Left ventricle myocardium inferior (tissue), 1 donor: ENCODE results near the gene TMOD2. TPM values are rescaled to one million over a fixed set of nuclear protein-coding genes. Genes with fewer than 3 reads are reported as not detected.

Experiments
- DNase-seq: peaks from one replicate; pipeline ENCODE4 v3.0.0-alpha.2; 2020
- H3K27ac ChIP-seq: fragments of 200-600 bp; replicated peaks from 2 replicates; pipeline ENCODE4 v1.8.0; 2021
- H3K27me3 ChIP-seq: fragments of 200-600 bp; 2 replicates; pipeline ENCODE4 v1.8.0; 2021; ENCODE audit warnings: low read depth
- H3K36me3 ChIP-seq: fragments of 200-600 bp; 2 replicates; pipeline ENCODE4 v1.8.0; 2021
- H3K4me1 ChIP-seq: fragments of 200-600 bp; 2 replicates; pipeline ENCODE4 v1.8.0; 2021
- H3K4me3 ChIP-seq: fragments of 200-600 bp; 2 replicates; pipeline ENCODE4 v1.8.0; 2021; ENCODE audit warnings: mild to moderate bottlenecking, moderate library complexity
- H3K9me3 ChIP-seq: fragments of 200-600 bp; replicated peaks from 2 replicates; pipeline ENCODE4 v1.8.0; 2021
- CTCF ChIP-seq: fragments of 200-600 bp; IDR thresholded peaks from 2 replicates; pipeline ENCODE4 v1.8.0; 2021; ENCODE audit warnings: antibody characterized with exemption, mild to moderate bottlenecking, borderline replicate concordance
- intact Hi-C: fragments of 100-400 bp; cut with micrococcal nuclease; formaldehyde crosslinking; loops from one replicate; pipeline ENCODE4 v1.11.0; 2022
- total RNA-seq: library from RNA; stranded (reverse); fragmentation: NEBNext Ultra II Directional; extraction: Animal tissue kit (Norgen Biotek cat#: 25700); gene quantifications from one replicate; pipeline ENCODE4 v1.2.1, GENCODE V29; 2021
- donor health status: DM: no; HTN: yes; CAD: no; lungs with severe emphysema.

Gene TMOD2
- total RNA-seq, 1 donor from 2014 or later: 5.1 TPM

- no peak overlapping the region for H3K4me3 ChIP-seq
- no peaks in the 10 kb centered on the region for H3K27me3 ChIP-seq
- no peak for TF ChIP-seq CTCF
- no peaks in the 10 kb centered on the region for H3K36me3 ChIP-seq
- H3K27ac ChIP-seq: peak overlapping the region; percentile 72
- intact Hi-C loops: no loop called here
- peaks cover 48% of the 10 kb centered on the region for H3K4me1 ChIP-seq
- DNase-seq: no peak
- no peaks in the 10 kb centered on the region for H3K9me3 ChIP-seq
These were observed 5.1 kb downstream of the TMOD2 start for GRCh38 chr15:51756482-51756881.

- DNase-seq: no peak
- Histone ChIP-seq H3K9me3 (no peaks in the 10 kb centered on the region), H3K4me3 (no peak overlapping the region), H3K27me3 (no peaks in the 10 kb centered on the region), H3K4me1 (peaks cover 42% of the 10 kb centered on the region), H3K27ac (peak overlapping the region; percentile 72), H3K36me3 (no peaks in the 10 kb centered on the region)
- TF ChIP-seq CTCF: no peak
- intact Hi-C loops: no loop called here
These were observed 6.1 kb downstream of the TMOD2 start for GRCh38 chr15:51757450-51757849.

GRCh38 chr15:51758645-51759044 is 7.2 kb downstream of the TMOD2 start:
- Histone ChIP-seq H3K4me3 (no peak overlapping the region), H3K27me3 (no peaks in the 10 kb centered on the region), H3K27ac (peak overlapping the region; percentile 72), H3K4me1 (peaks cover 37% of the 10 kb centered on the region), H3K36me3 (no peaks in the 10 kb centered on the region), H3K9me3 (no peaks in the 10 kb centered on the region)
- peak; percentile 71 for DNase-seq
- no peak for TF ChIP-seq CTCF
- intact Hi-C loops: no loop called here

GRCh38 chr15:51759557-51760070 is 8.2 kb downstream of the TMOD2 start:
- peaks cover 37% of the 10 kb centered on the region for H3K4me1 ChIP-seq
- DNase-seq: peak; percentile 50
- peak overlapping the region; percentile 72 for H3K27ac ChIP-seq
- no peak overlapping the region for H3K4me3 ChIP-seq
- H3K9me3 ChIP-seq: no peaks in the 10 kb centered on the region
- TF ChIP-seq CTCF: peak; percentile 42
- no peaks in the 10 kb centered on the region for H3K27me3 ChIP-seq
- H3K36me3 ChIP-seq: no peaks in the 10 kb centered on the region
- intact Hi-C loops: no loop called here

- intact Hi-C loops: no loop called here
- H3K9me3 ChIP-seq: no peaks in the 10 kb centered on the region
- H3K4me3 ChIP-seq: no peak overlapping the region
- H3K4me1 ChIP-seq: peaks cover 37% of the 10 kb centered on the region
- no peaks in the 10 kb centered on the region for H3K27me3 ChIP-seq
- no peak for DNase-seq
- no peak for TF ChIP-seq CTCF
- no peaks in the 10 kb centered on the region for H3K36me3 ChIP-seq
- no peak overlapping the region for H3K27ac ChIP-seq
These were observed 9.4 kb downstream of the TMOD2 start for GRCh38 chr15:51760805-51761204.

GRCh38 chr15:51765751-51766150 is 14.4 kb downstream of the TMOD2 start:
- no peaks in the 10 kb centered on the region for H3K9me3 ChIP-seq
- no peak for TF ChIP-seq CTCF
- no peak overlapping the region for H3K4me3 ChIP-seq
- intact Hi-C loops: no loop called here
- H3K4me1 ChIP-seq: peaks cover 13% of the 10 kb centered on the region
- no peak for DNase-seq
- no peak overlapping the region for H3K27ac ChIP-seq
- peaks cover 15% of the 10 kb centered on the region for H3K36me3 ChIP-seq
- no peaks in the 10 kb centered on the region for H3K27me3 ChIP-seq
